IMR-90 (cell line): ENCODE results near the gene SUPT20HL2. TPM values are rescaled to one million over a fixed set of nuclear protein-coding genes. Genes with fewer than 3 reads are reported as not detected.

Source experiments
- ATAC-seq: fragments of 200-7000 bp; cut with Tn5 transposase; 2 replicates; pipeline ENCODE4 v1.9.1; 2020; ENCODE audit warnings: low read depth, mild to moderate bottlenecking, moderate library complexity
- BruUV-seq: library from RNA; stranded (reverse); fragments of 400-500 nt; replicated peaks from 2 replicates; lab custom pipeline; 2021; lab: Mats Ljungman, UMichigan
- CTCF ChIA-PET: fragments of 300-600 bp; formaldehyde crosslinking; extraction: SDS; loops from one replicate; lab custom pipeline; 2021; ENCODE audit warnings: antibody characterized with exemption; lab: Yijun Ruan, JAX
- POLR2A ChIA-PET: fragments of 300-600 bp; sonication (Branson Sonifier 250); formaldehyde crosslinking; loops from one replicate; lab custom pipeline; 2022; ENCODE audit warnings: antibody characterized with exemption; ENCODE audit not compliant: unreplicated experiment; lab: Charles Lee
- DNase-seq: peaks from one replicate; pipeline ENCODE4 v3.0.0; 2013
- H2AFZ ChIP-seq: replicated peaks from 2 replicates; pipeline ENCODE3; 2013; ENCODE audit warnings: low read length, mild to moderate bottlenecking; ENCODE audit not compliant: poor library complexity
- H2AK5ac ChIP-seq: 2 replicates; pipeline ENCODE4 v1.6.1; 2013; ENCODE audit warnings: low read depth, low read length, inconsistent platforms
- H2AK9ac ChIP-seq: replicated peaks from 2 replicates; pipeline ENCODE3; 2013; ENCODE audit warnings: mild to moderate bottlenecking, low read depth, low read length, moderate library complexity; ENCODE audit not compliant: poor library complexity
- H2BK120ac ChIP-seq: 2 replicates; pipeline ENCODE4 v1.6.1; 2013; ENCODE audit warnings: low read depth, low read length, inconsistent platforms
- H2BK15ac ChIP-seq: 3 replicates; pipeline ENCODE4 v1.6.1; 2013; ENCODE audit warnings: low read depth, low read length, inconsistent platforms
- H2BK20ac ChIP-seq: 2 replicates; pipeline ENCODE4 v1.6.1; 2013; ENCODE audit warnings: low read depth, mild to moderate bottlenecking, inconsistent platforms, low read length, moderate library complexity
- H2BK5ac ChIP-seq: 2 replicates; pipeline ENCODE4 v1.6.1; 2013; ENCODE audit warnings: mild to moderate bottlenecking, low read depth, low read length, inconsistent platforms; ENCODE audit not compliant: poor library complexity, severe bottlenecking
- H3K14ac ChIP-seq: replicated peaks from 2 replicates; pipeline ENCODE4 v1.6.1; 2013; ENCODE audit warnings: low read depth, low read length, inconsistent platforms
- H3K18ac ChIP-seq: 2 replicates; pipeline ENCODE4 v1.6.1; 2013; ENCODE audit warnings: low read depth, low read length, control low read depth
- H3K23ac ChIP-seq: 2 replicates; pipeline ENCODE4 v1.6.1; 2013; ENCODE audit warnings: low read depth, low read length, inconsistent platforms
- H3K27ac ChIP-seq: 2 replicates; pipeline ENCODE4 v1.5.1; 2013; ENCODE audit warnings: mild to moderate bottlenecking, control low read depth, low read length; ENCODE audit not compliant: insufficient read depth
- H3K27me3 ChIP-seq: 2 replicates; pipeline ENCODE4 v1.6.1; 2013; ENCODE audit warnings: low read length; ENCODE audit not compliant: control insufficient read depth, insufficient read depth
- H3K36me3 ChIP-seq: 2 replicates; pipeline ENCODE4 v1.6.1; 2013; ENCODE audit warnings: low read length, mixed read lengths; ENCODE audit not compliant: control insufficient read depth, insufficient read depth
- H3K4ac ChIP-seq: 2 replicates; pipeline ENCODE4 v1.6.1; 2013; ENCODE audit warnings: low read depth, low read length, inconsistent platforms
- H3K4me1 ChIP-seq: 2 replicates; pipeline ENCODE4 v1.6.1; 2013; ENCODE audit warnings: low read length, mixed read lengths; ENCODE audit not compliant: control insufficient read depth, insufficient read depth
- H3K4me2 ChIP-seq: 2 replicates; pipeline ENCODE4 v1.6.1; 2013; ENCODE audit warnings: low read depth, mild to moderate bottlenecking, control low read depth, low read length, moderate library complexity
- H3K4me3 ChIP-seq: 2 replicates; pipeline ENCODE4 v1.5.1; 2013; ENCODE audit warnings: low read depth, mild to moderate bottlenecking, control low read depth, low read length, moderate library complexity; ENCODE audit not compliant: insufficient read depth
- H3K56ac ChIP-seq: 2 replicates; pipeline ENCODE4 v1.6.1; 2013; ENCODE audit warnings: low read length, inconsistent platforms; ENCODE audit not compliant: insufficient read depth; ENCODE audit errors: extremely low read depth
- H3K79me1 ChIP-seq, 2 experiments: 2 replicates each; pipeline ENCODE4 v1.6.1; 2013; ENCODE audit warnings: low read length in 2 of 2, inconsistent platforms in 1 of 2, low read depth in 1 of 2
- H3K9ac ChIP-seq: 2 replicates; pipeline ENCODE4 v1.6.1; 2013; ENCODE audit warnings: low read depth, low read length, control low read depth
- H3K9me1 ChIP-seq: 2 replicates; pipeline ENCODE4 v1.6.1; 2013; ENCODE audit warnings: low read length, inconsistent platforms; ENCODE audit not compliant: insufficient read depth
- H3K9me3 ChIP-seq: 2 replicates; pipeline ENCODE4 v1.6.1; 2013; ENCODE audit warnings: low read length; ENCODE audit not compliant: control insufficient read depth, insufficient read depth
- H4K20me1 ChIP-seq: 2 replicates; pipeline ENCODE4 v1.6.1; 2013; ENCODE audit warnings: low read length, inconsistent platforms; ENCODE audit not compliant: insufficient read depth
- H4K5ac ChIP-seq: 2 replicates; pipeline ENCODE4 v1.6.1; 2013; ENCODE audit warnings: mild to moderate bottlenecking, low read depth, low read length, control low read depth
- H4K8ac ChIP-seq, 2 experiments: 2 replicates each; pipeline ENCODE4 v1.6.1; 2013; ENCODE audit warnings: low read depth in 2 of 2, low read length in 2 of 2, control low read depth in 1 of 2, inconsistent platforms in 1 of 2
- H4K91ac ChIP-seq: 2 replicates; pipeline ENCODE4 v1.6.1; 2013; ENCODE audit warnings: low read depth, low read length, inconsistent platforms; ENCODE audit not compliant: insufficient read depth
- BHLHE40 ChIP-seq: fragments of 150-350 bp; IDR thresholded peaks from 2 replicates; pipeline ENCODE4 v1.6.1; 2016; ENCODE audit warnings: mild to moderate bottlenecking, low read depth, low read length
- CEBPB ChIP-seq: IDR thresholded peaks from 2 replicates; pipeline ENCODE4 v1.6.1; 2012; ENCODE audit warnings: low read depth, low read length, improper control_type of control experiment
- CHD1 ChIP-seq: IDR thresholded peaks from 2 replicates; pipeline ENCODE4 v1.6.1; 2012; ENCODE audit warnings: low read depth, low read length, improper control_type of control experiment
- CTCF ChIP-seq: conservative IDR thresholded peaks from 2 replicates; pipeline ENCODE4 v1.5.1; 2012; ENCODE audit warnings: mild to moderate bottlenecking, low read depth, low read length, improper control_type of control experiment
- ELK1 ChIP-seq: fragments of 150-350 bp; IDR thresholded peaks from 2 replicates; pipeline ENCODE4 v1.6.1; 2016; ENCODE audit warnings: low read depth, mild to moderate bottlenecking, low read length, moderate library complexity, borderline replicate concordance
- FOS ChIP-seq: fragments of 150-350 bp; IDR thresholded peaks from 2 replicates; pipeline ENCODE4 v1.6.1; 2016; ENCODE audit warnings: low read depth, low read length
- MAZ ChIP-seq: IDR thresholded peaks from 2 replicates; pipeline ENCODE4 v1.6.1; 2012; ENCODE audit warnings: low read depth, mild to moderate bottlenecking, low read length, improper control_type of control experiment, moderate library complexity, borderline replicate concordance
- MXI1 ChIP-seq: IDR thresholded peaks from 2 replicates; pipeline ENCODE4 v1.6.1; 2012; ENCODE audit warnings: low read depth, mild to moderate bottlenecking, low read length, moderate library complexity, borderline replicate concordance
- NFE2L2 ChIP-seq: fragments of 150-350 bp; IDR thresholded peaks from 2 replicates; pipeline ENCODE4 v1.6.1; 2016; ENCODE audit warnings: low read depth, mild to moderate bottlenecking, low read length
- RFX5 ChIP-seq: IDR thresholded peaks from 2 replicates; pipeline ENCODE4 v1.8.0; 2012; ENCODE audit warnings: low read depth, mild to moderate bottlenecking, low read length, moderate library complexity
- USF2 ChIP-seq: fragments of 150-350 bp; IDR thresholded peaks from 2 replicates; pipeline ENCODE4 v1.6.1; 2017; ENCODE audit warnings: mild to moderate bottlenecking, antibody characterized with exemption, low read length, low read depth
- WGBS, 2 experiments: methylation state at CpG; one replicate each; pipeline versions ENCODE4 v1.1.5 to v1.1.7; 2013; ENCODE audit warnings: missing lambda C conversion rate in 2 of 2; ENCODE audit not compliant: insufficient read length in 1 of 2; ENCODE audit errors: extremely low coverage in 2 of 2; 5-methylcytosine and 5-hydroxymethylcytosine counted together
- dilution Hi-C: fragments of 300-500 bp; cut with HindIII; formaldehyde crosslinking; loops from one replicate; pipeline ENCODE4 v1.14.3; 2018; ENCODE audit warnings: low sequenced_read_pairs; ENCODE audit not compliant: unreplicated experiment
- in situ Hi-C: fragments of 300-500 bp; cut with MboI; formaldehyde crosslinking; loops from 3 replicates; pipeline ENCODE4 v1.14.3; 2019; ENCODE audit warnings: low sequenced_read_pairs, inconsistent platforms, mixed read lengths
- intact Hi-C: fragments of 100-400 bp; cut with micrococcal nuclease; formaldehyde crosslinking; loops from 2 replicates; pipeline ENCODE4 v1.10.0; 2022
- polyA plus RNA-seq, 3 experiments: library from polyadenylated mRNA; depleted of rRNA; stranded (reverse); fragments of >200 nt; gene quantifications; 2 replicates each; pipeline ENCODE4 v1.2.3, GENCODE V29; 2012; ENCODE audit warnings: low replicate concordance in 1 of 3
- total RNA-seq: library from RNA; depleted of rRNA; stranded (reverse); fragments of >200 nt; gene quantifications from 2 replicates; pipeline ENCODE4 v1.2.3, GENCODE V29; 2012

The SUPT20HL2 gene
- total and polyA plus RNA-seq, 2 of the 4 experiments (the other 2 are of a cell fraction): not detected

GRCh38 chrX:24305905-24306304 lies 8.0 kb downstream of the SUPT20HL2 start:
- Histone ChIP-seq H3K79me1 (no peaks in the 10 kb centered on the region), H3K4me2 (no peak overlapping the region), H2AK9ac (no peak overlapping the region), H3K18ac (no peak overlapping the region), H4K5ac (no peak overlapping the region), H3K14ac (no peak overlapping the region), H3K56ac (no peak overlapping the region), H4K20me1 (no peaks in the 10 kb centered on the region), H2BK120ac (no peak overlapping the region), H2BK20ac (no peak overlapping the region), H3K36me3 (no peaks in the 10 kb centered on the region), H3K4me3 (no peak overlapping the region), H3K9me3 (no peaks in the 10 kb centered on the region), H3K4me1 (no peaks in the 10 kb centered on the region), H4K91ac (no peak overlapping the region), H2AFZ (no peak overlapping the region), H2BK5ac (no peak overlapping the region), H3K27ac (no peak overlapping the region), H3K23ac (no peak overlapping the region), H3K4ac (no peak overlapping the region), H3K27me3 (peaks cover 4% of the 10 kb centered on the region), H2BK15ac (no peak overlapping the region), H2AK5ac (no peak overlapping the region), H3K9ac (no peak overlapping the region), H3K9me1 (no peaks in the 10 kb centered on the region), H4K8ac (no peak overlapping the region)
- ATAC-seq: no peak
- ChIA-PET CTCF (no interaction called here), POLR2A (no interaction called here)
- BruUV-seq: no TSS peak
- TF ChIP-seq USF2: no peak
- no peak for TF ChIP-seq CEBPB
- no peak for TF ChIP-seq CTCF
- TF ChIP-seq BHLHE40: no peak
- TF ChIP-seq CHD1: no peak
- no peak for TF ChIP-seq FOS
- TF ChIP-seq RFX5: no peak
- TF ChIP-seq MAZ: no peak
- TF ChIP-seq NFE2L2: no peak
- TF ChIP-seq ELK1: no peak
- TF ChIP-seq MXI1: no peak
- in situ Hi-C loops (no loop called here), dilution Hi-C loops (no loop called here), intact Hi-C loops (no loop called here)
- WGBS, 2 experiments: no CpG with 5 or more reads among the region's 7 CpGs
- DNase-seq: no peak
